HCT116 (cell line): ENCODE results near the gene PRKCA.
"Not testable (repeated sequence)": the region's sequence is repeated elsewhere in the genome, so short reads cannot be mapped to it uniquely, and the experiment has no call there.

ENCODE experiments used
- EZH2phosphoT487 ChIP-seq: fragments of 200-600 bp; IDR thresholded peaks from 2 replicates; pipeline ENCODE4 v1.6.1; 2018; ENCODE audit warnings: antibody characterized with exemption, borderline replicate concordance
- TF ChIP-seq, protein P1 (sequence below), 3 experiments: fragments of 200-600 bp in 1 of 3; sonication (generic) in 1 of 3; IDR thresholded peaks in 2 of 3; conservative IDR thresholded peaks in 1 of 3; 2 replicates each; pipeline ENCODE4 v1.5.1; 2012 to 2017; ENCODE audit warnings: low read depth in 2 of 3, low read length in 2 of 3, antibody characterized with exemption in 1 of 3, borderline replicate concordance in 1 of 3, control low read depth in 1 of 3, mild to moderate bottlenecking in 1 of 3, mixed read lengths in 1 of 3, mixed run types in 1 of 3, moderate library complexity in 1 of 3; ENCODE audit not compliant: insufficient read depth in 1 of 3

DNA sequence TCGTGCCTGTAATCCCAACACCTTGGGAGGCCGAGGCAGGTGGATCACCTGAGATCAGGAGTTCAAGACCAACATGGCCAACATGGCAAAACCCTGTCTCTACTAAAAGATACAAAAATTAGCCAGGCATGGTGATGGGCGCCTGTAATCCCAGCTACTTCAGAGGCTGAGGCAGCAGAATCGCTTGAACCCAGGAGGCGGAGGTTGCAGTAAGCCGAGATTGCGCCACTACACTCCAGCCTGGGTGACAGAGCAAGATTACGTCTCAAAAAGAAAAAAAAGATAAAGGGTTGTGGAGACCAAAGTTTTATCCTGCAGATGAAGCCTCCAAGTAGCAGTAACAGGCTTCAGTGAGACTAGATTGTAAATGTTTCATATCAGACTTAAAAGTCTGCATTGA, 49.0 kb upstream of the PRKCA start:
- TF ChIP-seq, protein P1, sequence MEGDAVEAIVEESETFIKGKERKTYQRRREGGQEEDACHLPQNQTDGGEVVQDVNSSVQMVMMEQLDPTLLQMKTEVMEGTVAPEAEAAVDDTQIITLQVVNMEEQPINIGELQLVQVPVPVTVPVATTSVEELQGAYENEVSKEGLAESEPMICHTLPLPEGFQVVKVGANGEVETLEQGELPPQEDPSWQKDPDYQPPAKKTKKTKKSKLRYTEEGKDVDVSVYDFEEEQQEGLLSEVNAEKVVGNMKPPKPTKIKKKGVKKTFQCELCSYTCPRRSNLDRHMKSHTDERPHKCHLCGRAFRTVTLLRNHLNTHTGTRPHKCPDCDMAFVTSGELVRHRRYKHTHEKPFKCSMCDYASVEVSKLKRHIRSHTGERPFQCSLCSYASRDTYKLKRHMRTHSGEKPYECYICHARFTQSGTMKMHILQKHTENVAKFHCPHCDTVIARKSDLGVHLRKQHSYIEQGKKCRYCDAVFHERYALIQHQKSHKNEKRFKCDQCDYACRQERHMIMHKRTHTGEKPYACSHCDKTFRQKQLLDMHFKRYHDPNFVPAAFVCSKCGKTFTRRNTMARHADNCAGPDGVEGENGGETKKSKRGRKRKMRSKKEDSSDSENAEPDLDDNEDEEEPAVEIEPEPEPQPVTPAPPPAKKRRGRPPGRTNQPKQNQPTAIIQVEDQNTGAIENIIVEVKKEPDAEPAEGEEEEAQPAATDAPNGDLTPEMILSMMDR (IDR thresholded peaks at IDR 0.05 in 2 of 3, conservative IDR thresholded peaks at IDR 0.05 in 1 of 3; ENCODE audit: borderline replicate concordance in 1 of 3, insufficient read depth in 1 of 3, low read depth in 2 of 3, low read length in 2 of 3): not testable (repeated sequence)
- TF ChIP-seq EZH2phosphoT487: not testable (repeated sequence)
